Uterus (tissue), 4 donors: Measurements from ENCODE around the gene UBE2R2. TPM values are rescaled to one million over a fixed set of nuclear protein-coding genes. Genes with fewer than 3 reads are reported as not detected.
"Not testable (repeated sequence)": the region's sequence is repeated elsewhere in the genome, so short reads cannot be mapped to it uniquely, and the experiment has no call there.

Experiments
- DNase-seq, 2 donors: peaks; one replicate each; pipeline ENCODE4 v3.0.0-alpha.2; 2019 to 2020
- H3K27ac ChIP-seq, 2 donors: fragments of 200-600 bp; sonication (generic); 1 replicate in 1 of 2; 2 replicates in 1 of 2; pipeline ENCODE4 v1.5.1; 2016 to 2018
- H3K27me3 ChIP-seq, 2 donors: fragments of 200-600 bp; sonication (generic); one replicate each; pipeline ENCODE4 v1.5.1; 2018 to 2019; ENCODE audit warnings: control low read depth in 1 of 2
- H3K36me3 ChIP-seq, 2 donors: fragments of 200-600 bp; sonication (generic); one replicate each; pipeline ENCODE4 v1.5.1; 2019; ENCODE audit warnings: control low read depth in 1 of 2
- H3K4me1 ChIP-seq, 2 donors: fragments of 200-600 bp; sonication (generic); one replicate each; pipeline ENCODE4 v1.5.1; 2018 to 2019; ENCODE audit warnings: control low read depth in 1 of 2
- H3K4me3 ChIP-seq, 2 donors: fragments of 200-600 bp; sonication (generic); 1 replicate in 1 of 2; 2 replicates in 1 of 2; pipeline ENCODE4 v1.5.1; 2018 to 2019; ENCODE audit warnings: mild to moderate bottlenecking in 1 of 2
- H3K9me3 ChIP-seq, 2 donors: fragments of 200-600 bp; sonication (generic); one replicate each; pipeline ENCODE4 v1.5.1; 2019; ENCODE audit warnings: control low read depth in 1 of 2
- POLR2A ChIP-seq, 2 donors: fragments of 450-650 bp; IDR thresholded peaks; one replicate each; pipeline ENCODE4 v1.6.1; 2016; ENCODE audit warnings: antibody characterized with exemption in 2 of 2, mild to moderate bottlenecking in 1 of 2, moderate library complexity in 1 of 2
- intact Hi-C: fragments of 100-400 bp; cut with DNase I; formaldehyde crosslinking; loops from one replicate; pipeline ENCODE4 v1.15.1; 2023; ENCODE audit warnings: low total_unique reads
- total RNA-seq, 4 donors: library from RNA; depleted of rRNA in 3 of 4; stranded (reverse); fragments of >200 nt in 3 of 4; gene quantifications; one replicate each; pipeline versions ENCODE4 v1.1.0 to v1.2.4, GENCODE V29; 2014 to 2023
- TF ChIP-seq, protein P1 (sequence below), 4 experiments: fragments of 200-600 bp in 2 of 4; fragments of 450-650 bp in 2 of 4; sonication (generic) in 2 of 4; IDR thresholded peaks; one replicate each; pipeline ENCODE4 v1.5.1; 2016 to 2019; ENCODE audit warnings: antibody characterized with exemption in 4 of 4, mild to moderate bottlenecking in 2 of 4, moderate library complexity in 1 of 4
- donor health status: DM: yes; HTN: yes; CAD: no.

UBE2R2 gene
- total RNA-seq, 4 donors from 2014 or later = 5.4 to 46.9 (median 22.1) TPM

- TF ChIP-seq, protein P1, sequence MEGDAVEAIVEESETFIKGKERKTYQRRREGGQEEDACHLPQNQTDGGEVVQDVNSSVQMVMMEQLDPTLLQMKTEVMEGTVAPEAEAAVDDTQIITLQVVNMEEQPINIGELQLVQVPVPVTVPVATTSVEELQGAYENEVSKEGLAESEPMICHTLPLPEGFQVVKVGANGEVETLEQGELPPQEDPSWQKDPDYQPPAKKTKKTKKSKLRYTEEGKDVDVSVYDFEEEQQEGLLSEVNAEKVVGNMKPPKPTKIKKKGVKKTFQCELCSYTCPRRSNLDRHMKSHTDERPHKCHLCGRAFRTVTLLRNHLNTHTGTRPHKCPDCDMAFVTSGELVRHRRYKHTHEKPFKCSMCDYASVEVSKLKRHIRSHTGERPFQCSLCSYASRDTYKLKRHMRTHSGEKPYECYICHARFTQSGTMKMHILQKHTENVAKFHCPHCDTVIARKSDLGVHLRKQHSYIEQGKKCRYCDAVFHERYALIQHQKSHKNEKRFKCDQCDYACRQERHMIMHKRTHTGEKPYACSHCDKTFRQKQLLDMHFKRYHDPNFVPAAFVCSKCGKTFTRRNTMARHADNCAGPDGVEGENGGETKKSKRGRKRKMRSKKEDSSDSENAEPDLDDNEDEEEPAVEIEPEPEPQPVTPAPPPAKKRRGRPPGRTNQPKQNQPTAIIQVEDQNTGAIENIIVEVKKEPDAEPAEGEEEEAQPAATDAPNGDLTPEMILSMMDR (IDR thresholded peaks at IDR 0.05) = no peak
- no peak for TF ChIP-seq POLR2A (IDR thresholded peaks at IDR 0.05)
- Histone ChIP-seq H3K36me3 (no peaks in the 10 kb centered on the region), H3K9me3 (no peaks in the 10 kb centered on the region), H3K4me1 (peaks cover 3 to 7% of the 10 kb centered on the region in 2 donors), H3K27ac (no peak overlapping the region), H3K4me3 (no peak overlapping the region), H3K27me3 (no peaks in the 10 kb centered on the region)
- DNase-seq = no peak
- intact Hi-C loops = no loop called here
Measured at GRCh38 chr9:33837138-33837537, 20.2 kb downstream of the UBE2R2 start.

DNA sequence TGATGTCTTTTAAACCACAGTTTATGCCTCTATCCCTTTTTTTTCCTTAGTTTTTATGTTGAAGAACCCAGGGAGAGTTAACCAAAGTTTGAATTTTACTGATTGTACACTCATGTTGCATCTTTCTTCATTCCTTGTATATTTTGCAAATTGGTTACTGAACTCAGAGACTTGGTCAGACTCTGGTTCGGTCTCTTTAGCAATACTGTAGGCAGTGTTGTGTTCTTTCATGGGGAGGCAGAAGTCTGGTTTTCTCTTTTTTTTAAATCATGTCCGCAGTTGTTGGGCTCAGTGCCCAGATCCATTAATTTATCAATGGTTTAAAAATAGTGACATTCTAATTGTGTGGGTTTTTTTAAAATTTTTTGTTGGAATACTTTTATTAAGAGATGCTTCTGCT is 23.4 kb downstream of the UBE2R2 start:
- TF ChIP-seq, protein P1 (IDR thresholded peaks at IDR 0.05) = no peak
- TF ChIP-seq POLR2A (IDR thresholded peaks at IDR 0.05) = no peak
- intact Hi-C loops = no loop called here
- peaks cover 3 to 7% of the 10 kb centered on the region in 2 donors for H3K4me1 ChIP-seq

DNA sequence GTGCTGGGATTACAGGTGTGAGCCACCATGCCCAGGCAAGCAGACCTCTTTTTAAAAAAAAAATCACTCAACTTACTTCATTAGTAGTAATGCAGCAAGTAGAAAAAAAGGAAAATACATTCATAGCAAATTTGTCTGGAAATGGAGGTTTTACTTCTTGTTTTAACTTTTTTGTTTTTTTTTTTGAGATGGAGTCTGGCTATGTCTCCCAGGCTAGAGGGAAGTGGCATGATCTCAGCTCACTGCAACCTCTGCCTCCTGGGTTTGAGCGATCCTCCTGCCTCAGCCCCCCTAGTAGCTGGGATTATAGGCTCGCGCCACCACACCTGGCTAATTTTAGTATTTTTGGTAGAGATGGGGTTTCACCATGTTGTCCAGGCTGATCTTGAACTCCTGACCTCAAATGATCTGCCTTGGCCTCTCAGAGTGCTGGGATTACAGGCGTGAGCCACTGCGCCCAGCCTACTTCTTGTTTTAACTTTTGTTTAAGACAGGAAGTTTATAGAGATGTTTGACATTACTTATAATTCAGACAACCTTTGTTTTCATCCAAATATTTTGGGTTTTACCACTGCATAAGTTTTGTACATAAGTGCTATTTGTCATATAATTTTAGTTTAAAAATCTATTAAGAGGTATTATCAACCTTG is 26.5 kb downstream of the UBE2R2 start:
- DNase-seq = no peak
- H3K9me3 ChIP-seq = no peaks in the 10 kb centered on the region
- H3K4me3 ChIP-seq = no peak overlapping the region
- H3K27me3 ChIP-seq = no peaks in the 10 kb centered on the region
- intact Hi-C loops = no loop called here
- peaks cover 0 to 3% of the 10 kb centered on the region in 2 donors for H3K4me1 ChIP-seq
- TF ChIP-seq, protein P1 (IDR thresholded peaks at IDR 0.05) = no peak
- H3K27ac ChIP-seq = no peak overlapping the region
- H3K36me3 ChIP-seq = no peaks in the 10 kb centered on the region

More for the DNA sequence above, 23.4 kb downstream of the UBE2R2 start:
- no peaks in the 10 kb centered on the region for H3K36me3 ChIP-seq
- no peak for DNase-seq
- H3K4me3 ChIP-seq = no peak overlapping the region
- no peaks in the 10 kb centered on the region for H3K27me3 ChIP-seq
- H3K27ac ChIP-seq = no peak overlapping the region
- no peaks in the 10 kb centered on the region for H3K9me3 ChIP-seq

DNA sequence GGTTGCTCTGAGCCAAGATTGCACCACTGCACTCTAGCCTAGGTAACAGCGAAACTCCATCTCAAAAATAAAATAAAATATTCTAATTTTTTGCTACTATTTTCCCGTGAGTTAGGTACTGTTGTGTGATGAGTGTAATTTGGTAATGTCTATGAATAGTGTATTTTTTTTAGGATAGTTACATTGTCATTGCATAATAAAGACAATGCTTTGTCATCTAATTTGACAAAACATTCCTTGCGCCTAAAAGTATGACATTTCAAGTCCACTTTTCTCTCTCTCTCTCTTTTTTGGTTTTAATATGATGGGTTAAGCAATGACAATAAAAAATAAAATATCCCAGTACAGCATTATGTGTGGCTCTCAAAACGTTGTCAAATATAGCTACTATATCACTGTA is 29.3 kb downstream of the UBE2R2 start:
- Histone ChIP-seq H3K4me3 (no peak overlapping the region), H3K4me1 (peaks cover 3 to 7% of the 10 kb centered on the region in 2 donors), H3K27ac (no peak overlapping the region), H3K9me3 (no peaks in the 10 kb centered on the region), H3K27me3 (no peaks in the 10 kb centered on the region), H3K36me3 (no peaks in the 10 kb centered on the region)
- no peak for DNase-seq
- intact Hi-C loops = no loop called here
- TF ChIP-seq, protein P1 (IDR thresholded peaks at IDR 0.05) = no peak
- TF ChIP-seq POLR2A (IDR thresholded peaks at IDR 0.05) = no peak

- H3K27me3 ChIP-seq, H3K4me3 ChIP-seq, H3K36me3 ChIP-seq, H3K27ac ChIP-seq, DNase-seq, intact Hi-C loops, H3K9me3 ChIP-seq: not testable (repeated sequence)
- H3K4me1 ChIP-seq = peaks cover 12 to 13% of the 10 kb centered on the region in 2 donors
Measured at GRCh38 chr9:33847894-33848205, 30.9 kb downstream of the UBE2R2 start.

DNA sequence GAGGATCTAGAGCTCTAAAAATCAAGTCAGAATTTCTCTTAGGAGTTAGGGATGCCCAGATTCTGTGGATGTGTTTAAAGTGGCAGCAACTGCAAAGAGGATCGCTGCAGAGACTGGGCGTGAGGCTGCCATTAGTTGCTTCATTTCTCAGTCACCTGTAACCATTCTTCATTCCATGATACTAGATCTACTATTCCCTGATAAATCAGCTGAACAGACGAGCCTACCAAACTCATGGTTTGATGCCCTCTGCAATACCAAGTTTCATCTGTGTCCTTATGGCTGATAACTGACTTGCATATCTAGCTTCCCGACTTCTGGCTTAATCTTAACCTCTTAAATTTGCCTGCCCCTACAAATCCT is 33.3 kb downstream of the UBE2R2 start:
- Histone ChIP-seq H3K4me1 (peaks cover 12 to 13% of the 10 kb centered on the region in 2 donors), H3K9me3 (no peaks in the 10 kb centered on the region), H3K36me3 (no peaks in the 10 kb centered on the region), H3K4me3 (no peak overlapping the region), H3K27ac (no peak overlapping the region), H3K27me3 (no peaks in the 10 kb centered on the region)
- TF ChIP-seq POLR2A (IDR thresholded peaks at IDR 0.05) = no peak
- TF ChIP-seq, protein P1 (IDR thresholded peaks at IDR 0.05) = no peak
- intact Hi-C loops = loop anchor here (5.0 kb wide), 1 partner anchor 38 kb away; no protein-coding TSS in a partner anchor
- no peak for DNase-seq
